ENCODE results near the gene ZBTB20.

The ZBTB20 gene

DNA sequence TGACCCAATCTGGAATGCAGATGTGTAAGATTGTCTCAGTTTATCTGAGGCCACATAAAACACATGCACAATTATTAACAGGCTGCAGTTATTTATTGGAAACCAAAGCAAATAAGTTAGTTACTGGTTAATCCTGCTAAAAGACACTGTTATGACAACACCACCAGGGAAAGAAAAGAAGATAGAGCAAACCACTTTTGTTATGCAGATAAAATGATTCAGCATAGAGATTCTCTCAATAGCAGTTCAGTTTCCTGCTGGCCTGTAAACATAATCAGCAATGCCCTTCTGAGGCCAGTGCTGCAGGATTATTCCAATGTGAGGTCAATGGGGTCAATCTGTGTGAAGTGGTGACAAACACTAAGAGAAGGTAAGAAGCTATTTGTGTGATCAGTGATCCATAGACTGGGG is 244.4 kb downstream of the ZBTB20 start:
- DNase-seq = no peak

DNA sequence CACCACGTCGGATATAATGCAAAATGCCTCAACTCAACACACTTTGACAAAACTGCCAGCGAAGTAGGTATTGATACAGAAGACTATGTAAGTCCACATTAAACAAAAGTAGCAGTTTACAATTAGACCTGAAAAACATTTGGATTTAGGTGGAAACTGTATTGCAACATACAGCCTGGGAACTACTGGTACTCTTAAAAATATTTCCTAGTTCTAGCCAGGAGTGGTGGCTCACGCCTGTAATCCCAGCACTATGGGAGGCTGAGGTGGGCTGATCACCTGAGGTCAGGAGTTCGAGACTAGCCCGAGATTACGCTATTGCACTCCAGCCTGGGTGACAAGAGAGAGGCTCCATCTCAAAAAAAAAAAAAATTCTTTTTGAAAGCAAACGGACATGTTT is 246.2 kb downstream of the ZBTB20 start:
- no peak for DNase-seq

DNA sequence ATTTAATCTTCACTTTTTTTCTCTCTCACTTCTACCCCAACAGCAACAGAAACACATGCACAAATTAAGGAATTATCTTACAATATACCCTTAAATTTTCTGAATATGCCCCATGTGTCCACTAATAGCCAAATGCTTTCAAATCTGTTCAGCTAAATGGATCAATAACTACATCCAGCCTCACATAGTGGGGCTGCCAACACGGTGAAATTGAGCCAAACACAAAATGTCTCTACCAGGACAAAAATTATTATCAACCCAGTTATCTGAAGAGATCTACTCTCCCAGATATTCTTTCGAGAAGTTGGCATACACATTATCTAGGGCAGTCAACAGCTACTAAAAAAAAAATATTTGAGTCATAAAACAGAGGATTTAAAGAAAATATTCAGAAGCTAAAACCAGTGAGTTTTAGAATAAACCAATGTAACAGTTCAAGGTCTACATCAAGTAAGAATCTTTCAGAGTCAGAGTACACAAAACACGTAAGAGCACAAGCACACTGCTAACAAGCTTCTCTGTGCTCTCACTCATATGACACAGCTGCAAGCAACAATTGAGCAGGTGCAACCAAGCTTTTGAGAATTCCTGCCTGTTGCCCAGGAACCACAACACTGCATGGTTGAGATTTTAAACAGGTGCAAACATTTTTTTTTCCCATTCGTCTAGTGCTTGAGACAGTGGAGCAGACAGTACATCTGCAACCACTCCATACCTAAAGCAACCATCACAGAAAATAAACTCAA is 247.7 kb downstream of the ZBTB20 start:
- DNase-seq = peak; percentile 31

GRCh38 chr3:114896978-114897377 is 250.1 kb downstream of the ZBTB20 start:
- DNase-seq = no peak

DNA sequence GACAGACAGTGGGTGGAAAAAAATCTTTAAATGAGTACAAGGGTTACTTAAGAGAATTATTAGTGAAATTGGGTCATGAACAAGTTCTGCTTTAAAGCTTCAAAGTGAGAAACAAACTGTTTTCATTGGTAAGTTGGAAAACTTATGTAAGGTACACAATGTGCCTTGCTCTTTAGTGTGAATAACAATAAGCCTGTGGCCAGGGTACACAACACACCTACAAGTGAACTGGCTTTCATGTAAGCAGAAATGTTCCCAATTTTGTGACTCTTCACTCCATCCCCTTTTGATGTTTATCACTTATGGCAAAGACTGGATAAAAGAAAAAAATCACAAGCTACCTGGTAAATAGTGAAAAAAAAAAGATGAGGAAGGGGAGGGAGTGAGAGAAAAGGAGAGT is 253.7 kb downstream of the ZBTB20 start:
- no peak for DNase-seq

- DNase-seq = no peak
Observed at GRCh38 chr3:114892880-114893279, 254.2 kb downstream of the ZBTB20 start.

DNA sequence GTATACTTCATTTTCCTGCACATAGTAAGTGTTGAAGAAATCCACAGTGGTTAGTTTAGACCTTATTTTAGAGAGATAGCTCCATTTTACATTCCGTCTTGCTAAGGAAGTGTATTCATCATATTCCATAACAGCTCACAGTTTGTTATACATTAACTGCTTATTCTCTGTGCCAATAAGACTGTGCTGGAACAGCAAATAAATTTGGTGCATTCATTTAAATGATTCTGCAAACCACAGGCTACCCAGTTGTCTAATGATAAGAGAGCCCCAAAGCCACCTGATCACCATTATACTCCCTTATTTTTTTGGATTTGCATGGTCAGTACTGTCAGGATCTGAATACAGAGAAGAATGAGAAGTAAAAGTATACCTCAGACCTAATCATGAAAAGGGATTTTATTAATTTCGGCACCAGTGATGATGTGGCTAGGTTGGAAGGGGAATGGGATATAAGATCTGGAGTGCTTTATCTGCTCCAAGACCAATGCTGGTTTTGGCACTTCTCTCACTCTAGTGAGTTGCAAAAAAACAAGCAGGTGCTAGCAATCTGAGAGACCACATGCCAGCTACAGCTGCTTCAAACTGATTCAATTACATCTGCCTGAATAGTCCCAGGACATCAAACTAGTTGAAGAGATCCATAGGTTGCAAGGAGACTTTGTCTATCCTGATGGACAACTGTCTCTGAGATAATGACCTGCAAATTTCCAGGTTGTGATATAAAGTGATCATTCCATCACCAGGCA is 254.8 kb downstream of the ZBTB20 start:
- no peak for DNase-seq

DNA sequence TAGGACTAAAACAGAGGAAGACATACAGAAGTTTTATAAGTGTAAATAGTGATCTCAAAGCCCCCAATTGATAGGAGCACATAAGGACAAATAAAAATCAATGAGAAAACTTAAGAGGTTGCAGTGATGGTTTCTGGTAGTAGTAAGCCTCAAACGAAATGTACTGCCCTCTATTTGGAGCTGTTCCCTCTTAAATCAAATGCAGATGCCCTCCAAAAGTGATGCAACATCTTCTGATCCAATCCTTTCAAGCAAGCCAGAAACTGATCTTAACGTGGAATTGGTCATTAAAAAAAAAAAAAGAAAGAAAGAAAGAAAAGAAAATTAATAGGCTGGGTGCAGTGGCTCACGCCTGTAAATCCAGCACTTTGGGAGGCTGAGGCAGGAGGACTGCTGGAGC is 259.3 kb downstream of the ZBTB20 start:
- DNase-seq = no peak

DNA sequence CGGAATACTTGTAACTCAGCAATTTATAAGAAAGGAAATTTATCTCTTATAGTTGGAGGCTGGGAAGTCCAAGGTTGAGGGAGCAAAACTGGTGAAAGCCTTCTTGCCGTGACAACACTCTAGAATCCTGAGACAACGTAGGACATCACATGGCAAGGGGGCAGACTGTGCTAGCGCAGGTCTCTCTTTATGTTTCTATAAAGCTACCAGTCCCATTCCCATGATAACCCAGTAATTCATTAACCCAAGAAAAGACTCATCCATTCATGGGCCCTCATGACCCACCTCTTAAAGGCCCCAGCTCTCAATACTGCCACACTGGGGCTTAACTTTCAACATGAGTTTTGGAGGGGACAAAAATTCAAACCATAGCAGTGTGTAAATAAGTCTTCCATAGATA is 260.2 kb downstream of the ZBTB20 start:
- no peak for DNase-seq

DNA sequence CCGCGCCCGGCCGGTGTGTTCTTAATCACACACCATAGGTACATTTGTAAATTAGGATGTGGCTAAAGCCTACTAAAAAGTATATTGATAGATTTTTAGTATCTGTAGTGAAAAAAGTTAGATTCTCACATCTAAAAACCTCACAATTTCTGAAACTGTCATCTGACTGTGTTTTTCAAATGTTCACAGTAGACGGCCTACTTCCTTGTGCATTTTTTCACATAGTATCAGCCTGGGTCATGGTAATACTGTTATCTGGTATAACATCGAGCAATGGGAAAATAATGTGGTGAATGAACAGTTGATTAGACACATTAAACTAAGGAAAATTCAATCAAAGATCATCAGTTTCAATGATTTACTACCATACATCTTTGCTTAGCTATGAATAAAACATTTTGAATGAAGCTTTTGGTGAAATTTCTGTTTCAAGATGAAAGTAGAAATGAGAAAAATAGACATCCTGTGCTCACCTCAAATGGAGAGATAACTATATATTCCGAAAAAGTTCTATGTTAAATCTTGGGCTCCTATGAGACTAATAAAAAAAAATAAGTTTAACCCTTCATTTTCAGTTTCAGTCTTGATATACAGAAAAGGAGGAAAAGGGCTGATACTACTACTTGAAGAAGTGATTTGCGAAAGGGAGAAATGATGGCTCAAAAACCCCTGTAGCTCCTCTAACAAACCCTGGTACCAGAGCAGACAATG is 262.7 kb downstream of the ZBTB20 start:
- DNase-seq = no peak

GRCh38 chr3:114880078-114880477 is 267.0 kb downstream of the ZBTB20 start:
- no peak for DNase-seq

DNA sequence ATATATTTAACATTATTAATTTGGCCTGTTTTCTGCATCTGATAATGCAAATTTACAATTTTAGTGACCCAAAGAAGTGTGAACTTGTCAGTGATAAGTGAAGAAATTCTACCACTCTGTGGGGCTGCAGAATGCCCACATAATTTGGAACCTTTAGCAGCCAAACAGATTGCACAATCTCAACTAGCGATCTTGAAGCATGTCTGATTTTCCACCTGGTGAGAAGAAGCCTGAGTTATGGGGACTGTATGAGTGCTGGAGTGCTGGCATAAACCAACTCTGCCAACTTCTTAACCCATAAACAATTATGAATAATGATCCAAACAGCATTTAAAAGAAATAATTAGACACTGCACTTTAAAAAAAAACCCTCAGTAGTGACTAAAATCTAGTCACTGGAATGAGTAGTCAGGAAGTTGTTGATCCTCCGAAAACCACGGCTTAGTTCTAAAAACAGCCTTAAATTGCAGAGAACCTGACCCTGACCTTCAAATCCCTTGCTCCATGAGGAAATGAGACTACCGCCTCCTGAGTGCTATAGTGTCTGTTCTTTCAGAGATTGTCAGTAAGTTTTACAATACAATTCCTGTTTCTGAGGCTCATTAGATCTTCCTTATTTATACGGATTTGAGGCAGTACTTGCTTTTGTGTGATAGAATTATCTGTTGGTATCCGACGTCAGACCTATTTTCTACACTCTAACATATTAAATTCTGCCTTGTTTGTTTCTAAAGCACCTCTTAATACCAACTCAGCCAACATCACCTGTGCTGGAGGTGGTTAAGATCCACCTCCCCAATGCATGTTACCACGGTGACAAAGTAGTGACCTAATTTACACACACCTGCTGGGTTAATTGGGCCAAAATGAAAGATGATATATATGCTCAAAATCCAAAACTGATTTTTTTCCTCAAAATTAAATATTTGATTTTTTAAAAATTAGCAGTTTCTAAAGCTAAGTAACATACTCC is 267.7 kb downstream of the ZBTB20 start:
- DNase-seq = no peak

DNA sequence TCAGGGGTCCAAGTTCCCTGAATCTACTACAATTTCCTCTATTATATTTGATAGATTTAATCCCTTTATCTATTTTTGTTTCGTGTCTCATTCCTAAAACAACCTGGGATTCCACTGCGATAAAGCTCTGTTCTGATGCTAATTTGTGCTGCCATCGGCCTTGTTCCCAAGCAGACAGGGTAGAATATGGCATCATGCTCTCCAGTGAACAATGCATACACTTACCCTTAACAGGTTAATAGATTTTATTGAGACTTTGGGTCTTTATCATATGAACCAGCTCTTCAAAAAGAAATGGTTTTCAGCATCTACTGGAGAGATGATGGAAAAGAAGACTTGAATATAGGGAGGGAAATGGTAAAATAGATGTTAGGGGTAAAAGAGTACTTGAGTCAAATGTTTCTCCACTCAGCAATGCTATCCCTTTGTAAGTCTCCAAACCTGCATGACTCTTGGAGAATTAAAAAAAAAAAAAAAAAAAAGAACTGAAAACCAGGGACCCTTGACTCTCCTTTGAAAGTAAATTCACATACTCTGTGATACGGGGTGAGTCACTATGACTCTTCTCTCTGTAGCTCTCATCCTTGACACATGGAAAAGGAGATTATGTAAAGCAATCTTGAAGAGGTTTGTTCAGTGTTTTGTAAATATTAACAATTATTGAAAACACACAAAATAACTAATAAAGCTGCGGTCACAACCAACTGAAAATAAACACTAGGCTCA is 268.8 kb downstream of the ZBTB20 start:
- no peak for DNase-seq

- DNase-seq = no peak
Observed at GRCh38 chr3:114877378-114878113, 269.5 kb downstream of the ZBTB20 start.

DNA sequence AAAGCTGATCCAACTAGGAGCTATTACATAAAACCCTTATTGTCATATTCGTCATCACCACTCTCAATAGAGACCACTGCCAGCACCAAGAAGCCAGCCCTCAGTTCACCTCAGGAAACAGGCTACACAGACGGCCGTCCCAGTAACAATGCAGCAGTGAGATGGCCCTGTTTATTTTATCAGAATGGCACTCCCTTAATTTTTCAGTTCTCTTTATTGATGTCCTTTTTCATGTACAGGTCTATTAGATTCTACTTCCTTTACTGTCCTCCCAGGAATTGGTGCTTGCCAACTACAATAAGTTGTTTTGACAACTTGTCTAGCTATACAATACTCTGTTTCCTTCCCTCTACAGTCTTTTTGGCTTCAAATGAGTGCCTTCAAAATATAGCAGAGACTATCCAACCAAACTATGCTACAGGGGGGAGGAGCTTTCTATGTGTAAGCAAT is 272.5 kb downstream of the ZBTB20 start:
- DNase-seq = no peak

DNA sequence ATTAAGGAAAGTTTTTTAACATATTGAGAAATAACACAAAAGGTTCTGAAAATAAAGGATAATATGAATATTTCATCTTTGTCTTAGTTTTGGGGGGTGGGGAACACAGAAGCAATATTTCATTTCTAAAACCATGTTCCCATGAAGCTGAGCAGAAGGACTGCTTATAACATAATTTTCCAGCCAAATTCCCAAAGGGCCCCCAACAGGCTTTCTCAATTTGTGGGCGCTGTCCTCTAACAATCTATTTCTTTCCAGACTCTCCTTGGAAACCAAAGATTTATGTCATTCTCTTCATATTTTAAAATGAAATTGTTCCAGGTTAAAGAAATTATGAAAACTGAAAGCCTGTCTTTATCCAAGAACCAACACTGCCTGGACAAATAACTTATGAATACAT is 273.5 kb downstream of the ZBTB20 start:
- no peak for DNase-seq

DNA sequence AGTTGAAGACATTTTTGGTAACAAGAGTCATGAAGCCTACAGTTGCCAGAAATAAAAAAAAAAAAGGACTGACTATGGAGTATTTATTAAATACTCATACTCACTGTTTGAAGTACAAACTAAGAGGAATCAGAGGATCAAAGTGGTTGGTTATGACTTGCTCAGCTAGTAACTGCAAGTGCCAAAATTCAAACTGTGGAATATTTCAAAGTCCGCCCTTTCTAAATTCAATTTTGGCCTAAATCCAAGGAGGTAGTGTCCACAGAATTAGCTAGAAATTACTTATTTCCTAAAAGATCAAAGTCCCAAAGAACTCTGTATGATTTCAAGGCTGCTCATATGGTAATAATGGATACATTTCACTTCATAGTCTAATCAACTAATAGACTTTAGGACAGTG is 274.5 kb downstream of the ZBTB20 start:
- DNase-seq = no peak

DNA sequence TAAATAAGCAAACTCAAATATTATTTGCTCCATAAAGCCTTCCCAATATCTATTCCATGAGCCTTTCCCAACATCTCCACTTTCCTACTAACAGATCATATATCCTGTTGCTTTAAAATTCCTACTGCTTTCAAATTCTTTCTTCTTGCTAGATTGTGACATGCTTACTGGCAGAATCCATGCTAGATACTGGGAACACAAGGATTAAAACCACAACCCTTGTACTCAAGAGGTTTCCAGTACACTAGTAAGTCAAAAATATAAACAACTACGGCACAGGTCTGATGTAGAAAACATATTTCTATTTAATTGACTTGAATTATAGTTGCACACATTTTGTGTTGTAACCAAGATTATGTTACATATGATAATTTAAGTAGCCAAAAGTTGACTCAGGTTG is 275.0 kb downstream of the ZBTB20 start:
- no peak for DNase-seq

GRCh38 chr3:114867835-114868503 is 279.1 kb downstream of the ZBTB20 start:
- no peak for DNase-seq

- DNase-seq = no peak
Observed at GRCh38 chr3:114867359-114867758, 279.7 kb downstream of the ZBTB20 start.

- DNase-seq = no peak
Observed at GRCh38 chr3:114866430-114866829, 280.7 kb downstream of the ZBTB20 start.

All from GF-D8 (cell line).